ENCODE results near the gene CBL.
"Not testable (repeated sequence)": the region's sequence is repeated elsewhere in the genome, so short reads cannot be mapped to it uniquely, and the experiment has no call there.

The CBL gene

DNA sequence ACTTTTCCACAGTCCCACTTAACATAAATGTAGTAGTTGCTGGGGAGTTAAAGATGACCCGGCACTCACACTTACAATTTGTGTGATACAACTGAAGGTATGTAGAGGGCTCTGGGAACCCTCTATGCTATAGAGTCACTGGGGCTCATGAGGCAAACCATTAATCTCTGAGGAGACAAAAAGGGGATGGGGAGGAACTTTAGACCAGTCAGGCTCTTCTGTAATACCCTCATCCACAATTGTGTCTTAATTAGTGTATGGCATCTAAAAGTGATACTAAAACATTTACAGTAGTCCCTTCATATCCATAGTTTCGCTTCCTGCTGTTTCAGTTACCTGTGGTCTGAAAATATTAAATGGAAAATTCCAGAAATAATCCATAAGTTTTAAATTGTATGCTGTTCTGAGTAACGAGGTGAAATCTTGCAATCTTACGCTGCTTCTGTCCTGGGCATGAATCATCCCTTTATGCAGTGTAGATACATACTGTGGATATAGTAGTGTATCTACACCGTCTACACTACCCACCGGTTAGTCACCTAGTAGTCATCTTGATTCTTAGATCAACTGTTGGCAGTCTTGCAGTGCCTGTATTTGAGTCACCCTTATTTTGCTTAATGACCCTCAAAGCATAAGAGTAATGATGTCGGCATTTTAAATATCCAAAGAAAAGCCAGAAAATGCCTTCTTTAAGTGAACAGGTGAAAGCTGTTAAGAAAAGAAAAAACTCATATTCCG, 12.2 kb downstream of the CBL start:
- DNase-seq: no peak

GRCh38 chr11:119222308-119222707, 16.2 kb downstream of the CBL start:
- peak; percentile 22 for DNase-seq

GRCh38 chr11:119222891-119223290, 16.8 kb downstream of the CBL start:
- DNase-seq: no peak

GRCh38 chr11:119223856-119224255, 17.7 kb downstream of the CBL start:
- no peak for DNase-seq

GRCh38 chr11:119228535-119229287, 22.6 kb downstream of the CBL start:
- not testable (repeated sequence) for DNase-seq

GRCh38 chr11:119229288-119229672, 23.1 kb downstream of the CBL start:
- no peak for DNase-seq

DNA sequence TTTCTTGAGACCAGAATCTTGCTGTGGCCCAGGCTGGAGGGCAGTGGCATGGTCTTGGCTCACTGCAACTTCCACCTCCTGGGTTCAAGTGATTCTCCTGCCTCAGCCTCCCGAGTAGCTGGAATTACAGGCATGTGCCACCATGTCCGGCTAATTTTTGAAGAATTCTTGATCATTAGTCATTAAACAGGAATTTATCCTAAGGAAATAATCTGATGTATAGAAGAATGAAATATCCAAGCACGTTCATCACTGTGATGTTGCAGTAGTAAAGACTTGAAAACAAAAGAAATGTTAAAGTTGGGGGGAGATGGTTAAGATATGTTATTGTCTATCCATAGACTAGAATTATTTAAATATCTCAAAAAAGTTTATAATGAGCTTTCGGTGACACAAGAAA, 23.6 kb downstream of the CBL start:
- no peak for DNase-seq

DNA sequence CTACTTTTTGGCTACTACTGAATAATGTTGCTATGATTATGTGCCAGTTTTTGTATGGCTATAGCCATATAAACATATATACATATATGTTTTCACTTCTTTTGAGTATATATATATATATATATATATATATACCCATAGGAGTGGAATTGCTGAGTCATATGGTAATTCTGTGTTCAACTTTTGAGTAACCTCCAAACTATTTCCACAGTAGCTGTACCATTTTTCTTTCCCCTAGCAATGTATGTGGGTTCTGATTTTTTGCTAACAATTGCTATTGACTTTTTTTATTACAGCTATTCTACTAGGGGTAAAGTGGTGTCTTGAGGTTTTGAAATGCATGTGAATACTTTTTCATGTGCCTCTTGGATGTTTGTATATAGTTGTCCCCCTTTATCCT, 30.4 kb downstream of the CBL start:
- DNase-seq: no peak

- no peak for DNase-seq
Observed at GRCh38 chr11:119236891-119237290, 30.8 kb downstream of the CBL start.

- DNase-seq: no peak
Observed at GRCh38 chr11:119237515-119237914, 31.4 kb downstream of the CBL start.

DNA sequence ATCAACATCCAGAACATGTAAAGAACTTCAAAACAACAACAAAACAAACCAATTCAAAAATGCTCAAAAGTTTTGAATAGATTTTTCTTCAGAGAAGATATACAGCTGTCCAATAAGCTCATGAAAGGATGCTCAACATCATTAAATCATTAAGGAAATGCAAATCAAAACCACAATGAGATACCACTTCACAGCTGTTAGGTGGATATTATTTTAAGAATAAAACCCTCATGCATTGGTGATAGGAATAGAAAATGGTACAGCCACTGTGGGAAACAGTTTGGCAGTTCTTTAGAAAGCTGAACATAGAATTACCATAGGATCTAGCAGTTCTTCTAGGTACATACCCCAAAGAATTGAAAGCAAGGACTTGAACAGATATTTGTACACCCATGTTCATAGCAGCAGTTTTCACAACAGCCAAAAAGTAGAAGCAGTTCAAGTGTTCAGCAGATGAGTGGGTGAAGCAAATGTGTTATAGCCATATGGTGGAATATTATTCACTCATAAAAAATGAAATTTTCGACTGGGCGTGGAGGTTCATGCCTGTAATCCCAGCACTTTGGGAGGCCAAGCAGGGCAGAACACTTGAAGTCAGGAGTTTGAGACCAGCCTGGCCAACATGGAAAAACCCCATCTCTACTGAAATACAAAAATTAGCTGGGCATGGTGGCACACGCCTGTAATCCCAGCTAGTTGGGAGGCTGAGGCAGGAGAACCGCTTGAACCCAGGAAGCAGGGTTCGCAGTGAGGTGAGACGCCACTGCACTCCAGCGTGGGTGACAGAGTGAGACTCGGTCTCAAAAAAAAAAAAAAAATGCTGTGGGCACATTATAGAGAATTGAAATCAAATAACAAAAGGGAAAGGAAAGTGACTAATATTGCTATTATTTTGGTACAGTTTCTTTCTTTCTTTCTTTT, 42.9 kb downstream of the CBL start:
- DNase-seq: no peak

- no peak for DNase-seq
Observed at GRCh38 chr11:119249671-119250010, 43.5 kb downstream of the CBL start.

- no peak for DNase-seq
Observed at GRCh38 chr11:119251114-119251513, 45.0 kb downstream of the CBL start.

GRCh38 chr11:119254239-119254638, 48.1 kb downstream of the CBL start:
- no peak for DNase-seq

DNA sequence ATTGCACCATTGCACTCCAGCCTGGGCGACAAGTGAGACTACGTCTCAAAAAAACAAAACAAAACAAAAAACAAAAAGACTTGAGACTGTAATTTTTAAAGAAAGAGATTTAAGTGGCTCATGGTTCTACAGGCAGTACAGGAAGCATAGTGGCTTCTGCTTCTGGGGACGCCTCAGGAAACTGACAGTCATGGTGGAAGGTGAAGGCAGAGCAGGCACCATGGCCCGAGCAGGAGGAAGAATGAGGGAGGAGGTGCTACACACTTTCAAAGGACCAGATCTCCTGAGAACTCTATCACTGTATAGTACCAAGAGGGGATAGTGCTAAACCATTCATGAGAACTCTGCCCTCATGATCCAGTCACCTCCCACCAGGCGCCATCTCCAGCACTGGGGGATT, 52.0 kb downstream of the CBL start:
- no peak for DNase-seq

DNA sequence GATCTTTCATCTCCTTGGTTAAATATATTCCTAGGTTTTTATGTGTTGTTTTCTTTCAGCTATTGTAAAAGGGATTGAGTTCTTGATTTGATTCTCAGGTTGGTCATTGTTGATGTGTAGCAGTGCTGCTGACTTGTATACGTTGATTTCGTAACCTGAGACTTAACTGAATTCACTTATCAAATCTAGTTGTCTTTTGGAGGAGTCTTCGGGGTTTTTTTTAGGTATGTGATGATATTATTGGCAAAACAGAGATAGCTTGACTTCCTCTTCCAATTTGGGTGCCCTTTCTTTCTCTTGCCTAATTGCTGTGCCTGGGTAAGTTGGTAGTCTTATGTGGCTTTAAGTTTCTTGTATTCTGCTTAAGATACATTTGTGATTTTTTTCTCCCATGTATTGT, 52.8 kb downstream of the CBL start:
- no peak for DNase-seq

DNA sequence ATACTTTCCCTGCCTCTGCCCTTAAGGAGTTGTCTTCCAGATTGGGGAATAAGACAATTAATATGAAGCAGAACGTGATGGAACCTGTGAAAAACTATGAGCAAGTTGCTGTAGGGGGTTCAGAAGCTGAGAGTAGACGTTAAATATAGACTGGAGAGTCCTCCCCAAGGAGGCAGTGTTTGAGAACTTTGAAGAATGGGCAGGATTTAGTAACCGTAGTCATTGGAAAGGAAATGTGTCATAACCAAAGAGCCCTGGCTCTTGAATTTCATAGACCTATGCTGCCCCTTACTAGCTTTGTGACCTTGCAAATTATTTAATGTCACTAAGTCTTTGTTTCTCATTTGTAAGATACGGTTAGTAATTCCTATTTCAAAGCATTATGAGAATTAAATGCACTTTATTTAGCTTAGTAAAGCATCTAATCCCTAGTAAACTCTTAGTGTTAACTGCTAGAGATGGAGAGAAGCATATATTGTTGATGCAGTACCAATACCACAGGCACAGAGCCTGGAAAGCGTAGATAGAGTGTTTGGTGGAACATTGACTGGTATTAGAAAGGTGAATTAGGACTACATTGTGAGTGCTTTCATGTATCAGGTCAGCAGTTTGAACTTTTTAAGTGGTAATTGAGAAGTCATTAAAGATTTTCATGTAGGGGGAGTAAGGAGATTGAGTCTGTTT, 56.7 kb downstream of the CBL start:
- no peak for DNase-seq

- DNase-seq: no peak
Observed at GRCh38 chr11:119263352-119263940, 57.3 kb downstream of the CBL start.

- no peak for DNase-seq
Observed at GRCh38 chr11:119266063-119266462, 59.9 kb downstream of the CBL start.

- DNase-seq: no peak
Observed at GRCh38 chr11:119266517-119267255, 60.5 kb downstream of the CBL start.

GRCh38 chr11:119267645-119268044, 61.5 kb downstream of the CBL start:
- DNase-seq: no peak

DNA sequence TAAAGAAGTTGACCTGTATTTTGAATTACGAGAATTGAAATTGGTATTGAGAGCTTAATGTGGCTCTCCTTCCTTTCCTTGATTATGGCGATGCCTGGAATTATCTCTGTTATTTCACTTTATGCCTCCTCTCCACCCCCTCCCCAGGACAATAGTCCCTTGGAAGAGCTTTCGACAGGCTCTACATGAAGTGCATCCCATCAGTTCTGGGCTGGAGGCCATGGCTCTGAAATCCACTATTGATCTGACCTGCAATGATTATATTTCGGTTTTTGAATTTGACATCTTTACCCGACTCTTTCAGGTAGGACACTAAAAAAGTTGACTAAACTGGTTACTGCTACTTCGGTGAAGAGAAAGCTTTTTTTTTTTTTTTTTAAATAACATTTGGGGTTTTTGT, 67.6 kb downstream of the CBL start:
- no peak for DNase-seq
